H4 (cell line): ENCODE measurements around the gene TCAIM. TPM values are rescaled to one million over a fixed set of nuclear protein-coding genes. Genes with fewer than 3 reads are reported as not detected.
"Not testable (repeated sequence)": the region's sequence is repeated elsewhere in the genome, so short reads cannot be mapped to it uniquely, and the experiment has no call there.

Experiments
- DNase-seq: peaks from one replicate; pipeline ENCODE4 v3.0.0-alpha.2; 2015; ENCODE audit warnings: low spot score
- total RNA-seq: library from RNA; depleted of rRNA; stranded (reverse); fragments of >200 nt; shearing (Covaris generic); gene quantifications from 2 replicates; pipeline ENCODE4 v1.2.3, GENCODE V29; 2014

TCAIM gene
- total RNA-seq, 1 experiment from 2014 or later, result 21.9 TPM

GRCh38 chr3:44415421-44415820 lies 76.9 kb downstream of the TCAIM start:
- DNase-seq, result no peak

GRCh38 chr3:44416031-44417030 lies 77.8 kb downstream of the TCAIM start:
- DNase-seq, result no peak

- not testable (repeated sequence) for DNase-seq
Measured at GRCh38 chr3:44418118-44418517, 79.6 kb downstream of the TCAIM start.

- no peak for DNase-seq
Measured at GRCh38 chr3:44418549-44418948, 80.0 kb downstream of the TCAIM start.

GRCh38 chr3:44419116-44419922 lies 80.8 kb downstream of the TCAIM start:
- no peak for DNase-seq

GRCh38 chr3:44419923-44420650 lies 81.5 kb downstream of the TCAIM start:
- DNase-seq, result no peak

- DNase-seq, result no peak
Measured at GRCh38 chr3:44420676-44421075, 82.1 kb downstream of the TCAIM start.

- DNase-seq, result no peak
Measured at GRCh38 chr3:44421280-44421679, 82.7 kb downstream of the TCAIM start.

GRCh38 chr3:44424758-44425157 lies 86.2 kb downstream of the TCAIM start:
- DNase-seq, result no peak

GRCh38 chr3:44427683-44428082 lies 89.1 kb downstream of the TCAIM start:
- no peak for DNase-seq

GRCh38 chr3:44428910-44429309 lies 90.3 kb downstream of the TCAIM start:
- no peak for DNase-seq

- DNase-seq, result no peak
Measured at GRCh38 chr3:44429459-44429858, 90.9 kb downstream of the TCAIM start.

GRCh38 chr3:44430466-44430865 lies 91.9 kb downstream of the TCAIM start:
- DNase-seq, result no peak

- DNase-seq, result no peak
Measured at GRCh38 chr3:44434834-44435510, 96.4 kb downstream of the TCAIM start.

- DNase-seq, result no peak
Measured at GRCh38 chr3:44436181-44436580, 97.6 kb downstream of the TCAIM start.

GRCh38 chr3:44437800-44438199 lies 99.2 kb downstream of the TCAIM start:
- DNase-seq, result no peak

GRCh38 chr3:44439499-44440295 lies 101.1 kb downstream of the TCAIM start:
- DNase-seq, result no peak

- no peak for DNase-seq
Measured at GRCh38 chr3:44442596-44443309, 104.2 kb downstream of the TCAIM start.

- no peak for DNase-seq
Measured at GRCh38 chr3:44444437-44444836, 105.9 kb downstream of the TCAIM start.
